Measurements from ENCODE around the gene CXCL13. TPM values are rescaled to one million over a fixed set of nuclear protein-coding genes. Genes with fewer than 3 reads are reported as not detected.

Gene CXCL13
- total and polyA plus RNA-seq, 2 experiments from 2014 or later: not detected

GRCh38 chr4:77619408-77619807, 13.8 kb downstream of the CXCL13 start:
- H3K4me2 ChIP-seq (ENCODE audit: unreplicated experiment): no peak overlapping the region
- no peak overlapping the region for H3K9ac ChIP-seq
- DNase-seq: no peak
- no peaks in the 10 kb centered on the region for H3K4me1 ChIP-seq (ENCODE audit: insufficient read depth)
- no peaks in the 10 kb centered on the region for H4K20me1 ChIP-seq (ENCODE audit: insufficient read depth)
- H3K27ac ChIP-seq: no peak overlapping the region
- no peaks in the 10 kb centered on the region for H3K9me2 ChIP-seq (ENCODE audit: insufficient read depth)
- TF ChIP-seq EZH2phosphoT487 (IDR thresholded peaks at IDR 0.05; ENCODE audit: insufficient read depth, low read depth): no peak
- no peak for TF ChIP-seq EZH2 (IDR thresholded peaks at IDR 0.05; ENCODE audit: insufficient read depth, poor library complexity, severe bottlenecking)
- no peaks in the 10 kb centered on the region for H3F3A ChIP-seq (ENCODE audit: insufficient read depth)
- no peak overlapping the region for H2AFZ ChIP-seq
- H3K27me3 ChIP-seq (replicated peaks; ENCODE audit: insufficient read depth): peaks cover 53% of the 10 kb centered on the region
- no peaks in the 10 kb centered on the region for H3K36me3 ChIP-seq (ENCODE audit: low read depth)
- H3K4me3 ChIP-seq: no peak overlapping the region
- in situ Hi-C loops (cut with MboI): no loop called here
- no peaks in the 10 kb centered on the region for H3K79me2 ChIP-seq (ENCODE audit: insufficient read depth)
- WGBS, 2 experiments (ENCODE audit: low coverage in 1 of 2, low lambda C conversion rate in 2 of 2, missing lambda C conversion rate in 2 of 2): 50 to 52% methylated on average over 1 of the region's 1 CpG
- H3K9me3 ChIP-seq (ENCODE audit: low read depth): no peaks in the 10 kb centered on the region

GRCh38 chr4:77621254-77621653, 15.6 kb downstream of the CXCL13 start:
- H3K4me2 ChIP-seq (ENCODE audit: unreplicated experiment): no peak overlapping the region
- no peak for DNase-seq
- H3K27me3 ChIP-seq (replicated peaks; ENCODE audit: insufficient read depth): peaks cover 57% of the 10 kb centered on the region
- no peaks in the 10 kb centered on the region for H3K79me2 ChIP-seq (ENCODE audit: insufficient read depth)
- no peak overlapping the region for H3K4me3 ChIP-seq
- H3F3A ChIP-seq (ENCODE audit: insufficient read depth): no peaks in the 10 kb centered on the region
- no peaks in the 10 kb centered on the region for H3K9me3 ChIP-seq (ENCODE audit: low read depth)
- H3K9ac ChIP-seq: no peak overlapping the region
- in situ Hi-C loops (cut with MboI): no loop called here
- no peaks in the 10 kb centered on the region for H3K36me3 ChIP-seq (ENCODE audit: low read depth)
- H3K4me1 ChIP-seq (ENCODE audit: insufficient read depth): no peaks in the 10 kb centered on the region
- no peak overlapping the region for H2AFZ ChIP-seq
- no peaks in the 10 kb centered on the region for H4K20me1 ChIP-seq (ENCODE audit: insufficient read depth)
- TF ChIP-seq EZH2 (IDR thresholded peaks at IDR 0.05; ENCODE audit: insufficient read depth, poor library complexity, severe bottlenecking) (peak; percentile 11), EZH2phosphoT487 (IDR thresholded peaks at IDR 0.05; ENCODE audit: insufficient read depth, low read depth) (no peak)
- no peak overlapping the region for H3K27ac ChIP-seq
- H3K9me2 ChIP-seq (ENCODE audit: insufficient read depth): no peaks in the 10 kb centered on the region

- WGBS, 2 experiments (ENCODE audit: low coverage in 1 of 2, low lambda C conversion rate in 2 of 2, missing lambda C conversion rate in 2 of 2): 29 to 32% methylated on average over 2 of the region's 2 CpGs
- no peak overlapping the region for H3K4me3 ChIP-seq
- H3K4me1 ChIP-seq (ENCODE audit: insufficient read depth): no peaks in the 10 kb centered on the region
- no peak overlapping the region for H3K9ac ChIP-seq
- H4K20me1 ChIP-seq (ENCODE audit: insufficient read depth): no peaks in the 10 kb centered on the region
- no peak overlapping the region for H2AFZ ChIP-seq
- H3K27ac ChIP-seq: no peak overlapping the region
- in situ Hi-C loops (cut with MboI): no loop called here
- no peaks in the 10 kb centered on the region for H3K9me3 ChIP-seq (ENCODE audit: low read depth)
- no peaks in the 10 kb centered on the region for H3K36me3 ChIP-seq (ENCODE audit: low read depth)
- no peak overlapping the region for H3K4me2 ChIP-seq (ENCODE audit: unreplicated experiment)
- no peaks in the 10 kb centered on the region for H3F3A ChIP-seq (ENCODE audit: insufficient read depth)
- TF ChIP-seq EZH2phosphoT487 (IDR thresholded peaks at IDR 0.05; ENCODE audit: insufficient read depth, low read depth) (no peak), EZH2 (IDR thresholded peaks at IDR 0.05; ENCODE audit: insufficient read depth, poor library complexity, severe bottlenecking) (no peak)
- peak; percentile 10 for DNase-seq
- no peaks in the 10 kb centered on the region for H3K9me2 ChIP-seq (ENCODE audit: insufficient read depth)
- peaks cover 73% of the 10 kb centered on the region for H3K27me3 ChIP-seq (replicated peaks; ENCODE audit: insufficient read depth)
- no peaks in the 10 kb centered on the region for H3K79me2 ChIP-seq (ENCODE audit: insufficient read depth)
Observed at GRCh38 chr4:77623091-77623490, 17.5 kb downstream of the CXCL13 start.

- Histone ChIP-seq H3K4me3 (no peak overlapping the region), H3K9ac (no peak overlapping the region), H2AFZ (no peak overlapping the region), H3K27ac (no peak overlapping the region), H3K4me2 (ENCODE audit: unreplicated experiment) (no peak overlapping the region), H3K4me1 (ENCODE audit: insufficient read depth) (no peaks in the 10 kb centered on the region), H3K9me2 (ENCODE audit: insufficient read depth) (no peaks in the 10 kb centered on the region), H3K79me2 (ENCODE audit: insufficient read depth) (no peaks in the 10 kb centered on the region), H3K36me3 (ENCODE audit: low read depth) (no peaks in the 10 kb centered on the region), H3K9me3 (ENCODE audit: low read depth) (no peaks in the 10 kb centered on the region), H3F3A (ENCODE audit: insufficient read depth) (no peaks in the 10 kb centered on the region), H3K27me3 (replicated peaks; ENCODE audit: insufficient read depth) (peaks cover 73% of the 10 kb centered on the region), H4K20me1 (ENCODE audit: insufficient read depth) (no peaks in the 10 kb centered on the region)
- WGBS, 2 experiments (ENCODE audit: low coverage in 1 of 2, low lambda C conversion rate in 2 of 2, missing lambda C conversion rate in 2 of 2): 51 to 61% methylated on average over 4 of the region's 4 CpGs
- no peak for TF ChIP-seq EZH2 (IDR thresholded peaks at IDR 0.05; ENCODE audit: insufficient read depth, poor library complexity, severe bottlenecking)
- TF ChIP-seq EZH2phosphoT487 (IDR thresholded peaks at IDR 0.05; ENCODE audit: insufficient read depth, low read depth): no peak
- in situ Hi-C loops (cut with MboI): no loop called here
- DNase-seq: no peak
Observed at GRCh38 chr4:77624213-77624612, 18.6 kb downstream of the CXCL13 start.

- Histone ChIP-seq H3K27me3 (replicated peaks; ENCODE audit: insufficient read depth) (peaks cover 67% of the 10 kb centered on the region), H2AFZ (no peak overlapping the region), H3K9me2 (ENCODE audit: insufficient read depth) (no peaks in the 10 kb centered on the region), H3K4me2 (ENCODE audit: unreplicated experiment) (no peak overlapping the region), H3K4me3 (no peak overlapping the region), H3K4me1 (ENCODE audit: insufficient read depth) (no peaks in the 10 kb centered on the region), H3F3A (ENCODE audit: insufficient read depth) (no peaks in the 10 kb centered on the region), H4K20me1 (ENCODE audit: insufficient read depth) (no peaks in the 10 kb centered on the region), H3K79me2 (ENCODE audit: insufficient read depth) (no peaks in the 10 kb centered on the region), H3K27ac (no peak overlapping the region), H3K9ac (no peak overlapping the region), H3K36me3 (ENCODE audit: low read depth) (no peaks in the 10 kb centered on the region), H3K9me3 (ENCODE audit: low read depth) (no peaks in the 10 kb centered on the region)
- in situ Hi-C loops (cut with MboI): no loop called here
- 5 to 11% methylated on average over 5 of the region's 5 CpGs for WGBS, 2 experiments (ENCODE audit: low coverage in 1 of 2, low lambda C conversion rate in 2 of 2, missing lambda C conversion rate in 2 of 2)
- no peak for TF ChIP-seq EZH2phosphoT487 (IDR thresholded peaks at IDR 0.05; ENCODE audit: insufficient read depth, low read depth)
- TF ChIP-seq EZH2 (IDR thresholded peaks at IDR 0.05; ENCODE audit: insufficient read depth, poor library complexity, severe bottlenecking): no peak
- DNase-seq: no peak
Observed at GRCh38 chr4:77625485-77625884, 19.9 kb downstream of the CXCL13 start.
